Kidney (tissue), 14 donors: ENCODE data around the gene LMX1B. TPM values are rescaled to one million over a fixed set of nuclear protein-coding genes. Genes with fewer than 3 reads are reported as not detected.

ENCODE experiments used
- DNase-seq, 5 donors: peaks; one replicate each; pipeline ENCODE4 v3.0.0-alpha.2; 2013 to 2020
- FAIRE-seq: peaks from 2 replicates; lab custom pipeline; 2012; peaks lifted over from hg19 to GRCh38; lab: Jason Lieb, UNC
- H3K27ac ChIP-seq, 2 donors: one replicate each; pipeline ENCODE4 v1.7.0; 2013; ENCODE audit warnings: low read depth in 2 of 2, low read length in 2 of 2, inconsistent platforms in 1 of 2
- H3K27me3 ChIP-seq: one replicate; pipeline ENCODE4 v1.7.1; 2013; ENCODE audit warnings: low read length, inconsistent platforms; ENCODE audit not compliant: control insufficient read depth, insufficient read depth
- H3K36me3 ChIP-seq, 3 donors: one replicate each; pipeline versions ENCODE4 v1.7.0 to v1.7.1; 2013; ENCODE audit warnings: low read length in 3 of 3, control low read depth in 1 of 3, inconsistent platforms in 1 of 3; ENCODE audit not compliant: insufficient read depth in 3 of 3, control insufficient read depth in 2 of 3
- H3K4me1 ChIP-seq, 3 donors: one replicate each; pipeline versions ENCODE4 v1.7.0 to v1.7.1; 2013; ENCODE audit warnings: low read length in 3 of 3, inconsistent platforms in 1 of 3, low read depth in 1 of 3; ENCODE audit not compliant: control insufficient read depth in 2 of 3, insufficient read depth in 2 of 3
- H3K4me3 ChIP-seq, 3 donors: one replicate each; pipeline versions ENCODE4 v1.7.0 to v1.8.1; 2013; ENCODE audit warnings: low read length in 3 of 3, control low read depth in 1 of 3, inconsistent platforms in 1 of 3
- H3K9ac ChIP-seq, 3 donors: one replicate each; pipeline versions ENCODE4 v1.7.0 to v1.7.1; 2013; ENCODE audit warnings: low read length in 3 of 3, control low read depth in 1 of 3, inconsistent platforms in 1 of 3
- H3K9me3 ChIP-seq, 3 donors: one replicate each; pipeline versions ENCODE4 v1.7.0 to v1.7.1; 2013; ENCODE audit warnings: low read length in 3 of 3, control low read depth in 1 of 3, inconsistent platforms in 1 of 3; ENCODE audit not compliant: control insufficient read depth in 2 of 3, insufficient read depth in 1 of 3
- intact Hi-C: fragments of 100-400 bp; cut with DNase I; formaldehyde crosslinking; loops from one replicate; pipeline ENCODE4 v1.11.1; 2022
- polyA plus RNA-seq: library from polyadenylated mRNA; stranded (reverse); fragments of 350-450 nt; fragmentation: Illumina TruSeq; extraction: RNeasy Lipid Tissue Mini Kit (QIAGEN cat#74804); gene quantifications from one replicate; pipeline ENCODE4 v1.2.3, GENCODE V29; 2014; ENCODE audit warnings: low read depth, low replicate concordance; ENCODE audit not compliant: insufficient read depth
- total RNA-seq: library from RNA; stranded (reverse); fragmentation: NEBNext Ultra II Directional; extraction: Animal tissue kit (Norgen Biotek cat#: 25700); gene quantifications from one replicate; pipeline ENCODE4 v1.2.1, GENCODE V29; 2021
- TF ChIP-seq, protein P1 (sequence below): IDR thresholded peaks from 3 replicates; pipeline ENCODE4 v1.5.1; 2012; ENCODE audit warnings: mild to moderate bottlenecking, moderate library complexity, borderline replicate concordance; ENCODE audit not compliant: insufficient read depth; ENCODE audit errors: extremely low read depth
- donor health status: control.
- donor health status: control.
- donor health status: control.
- donor health status: control.
- donor health status: control.
- donor health status: DM: yes; HTN: yes; CAD: no.
- donor health status: Normal renal cell carcinoma (clear cell type).

LMX1B gene
- total and polyA plus RNA-seq, 2 donors from 2014 or later = 0.57 to 2.6 TPM

DNA sequence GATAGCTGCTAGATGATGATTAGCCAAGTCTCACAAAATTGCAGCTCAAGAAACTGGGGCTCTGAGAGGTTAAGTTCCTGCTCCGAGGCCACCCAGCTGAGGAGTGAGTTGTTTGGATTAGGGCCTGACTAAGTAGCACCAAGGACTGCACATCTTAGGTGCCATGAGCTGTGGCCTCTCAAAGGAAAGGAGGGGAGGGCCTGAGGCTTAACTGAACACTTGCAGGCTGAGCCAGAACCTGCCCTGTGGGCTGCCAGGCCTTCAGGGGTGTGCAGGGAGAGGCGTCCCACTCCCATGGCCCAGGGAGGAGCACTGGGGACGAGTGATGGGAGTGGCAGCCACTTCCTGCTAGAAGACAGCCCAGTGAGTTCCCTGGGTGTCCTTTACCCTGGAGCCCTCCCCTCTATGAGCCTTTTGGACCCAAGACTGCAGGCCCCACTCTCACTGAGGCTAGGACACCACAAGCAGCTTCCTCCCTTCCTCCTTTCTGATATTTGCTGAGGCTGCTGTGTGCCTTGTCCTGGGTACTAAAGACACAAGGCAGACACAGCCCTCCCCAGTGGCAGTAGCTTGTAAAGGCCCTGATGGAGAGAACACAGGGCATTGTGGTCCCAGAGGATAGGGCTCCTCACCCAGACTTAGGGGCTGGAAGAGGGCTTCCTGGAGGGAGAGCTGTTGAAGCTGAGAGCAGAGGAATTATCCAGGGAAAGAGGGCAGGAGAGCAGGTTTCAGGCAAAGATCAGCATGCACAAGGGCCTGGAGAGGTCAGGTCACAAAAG is 22.1 kb downstream of the LMX1B start:
- H3K4me3 ChIP-seq = no peak overlapping the region
- no peak for DNase-seq
- H3K9ac ChIP-seq = no peak overlapping the region
- no peaks in the 10 kb centered on the region for H3K36me3 ChIP-seq
- TF ChIP-seq, protein P1, sequence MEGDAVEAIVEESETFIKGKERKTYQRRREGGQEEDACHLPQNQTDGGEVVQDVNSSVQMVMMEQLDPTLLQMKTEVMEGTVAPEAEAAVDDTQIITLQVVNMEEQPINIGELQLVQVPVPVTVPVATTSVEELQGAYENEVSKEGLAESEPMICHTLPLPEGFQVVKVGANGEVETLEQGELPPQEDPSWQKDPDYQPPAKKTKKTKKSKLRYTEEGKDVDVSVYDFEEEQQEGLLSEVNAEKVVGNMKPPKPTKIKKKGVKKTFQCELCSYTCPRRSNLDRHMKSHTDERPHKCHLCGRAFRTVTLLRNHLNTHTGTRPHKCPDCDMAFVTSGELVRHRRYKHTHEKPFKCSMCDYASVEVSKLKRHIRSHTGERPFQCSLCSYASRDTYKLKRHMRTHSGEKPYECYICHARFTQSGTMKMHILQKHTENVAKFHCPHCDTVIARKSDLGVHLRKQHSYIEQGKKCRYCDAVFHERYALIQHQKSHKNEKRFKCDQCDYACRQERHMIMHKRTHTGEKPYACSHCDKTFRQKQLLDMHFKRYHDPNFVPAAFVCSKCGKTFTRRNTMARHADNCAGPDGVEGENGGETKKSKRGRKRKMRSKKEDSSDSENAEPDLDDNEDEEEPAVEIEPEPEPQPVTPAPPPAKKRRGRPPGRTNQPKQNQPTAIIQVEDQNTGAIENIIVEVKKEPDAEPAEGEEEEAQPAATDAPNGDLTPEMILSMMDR = no peak
- no peak overlapping the region for H3K27ac ChIP-seq
- intact Hi-C loops = no loop called here
- no peaks in the 10 kb centered on the region for H3K9me3 ChIP-seq
- H3K4me1 ChIP-seq = no peaks in the 10 kb centered on the region
- H3K27me3 ChIP-seq = no peaks in the 10 kb centered on the region
- FAIRE-seq = no peak

DNA sequence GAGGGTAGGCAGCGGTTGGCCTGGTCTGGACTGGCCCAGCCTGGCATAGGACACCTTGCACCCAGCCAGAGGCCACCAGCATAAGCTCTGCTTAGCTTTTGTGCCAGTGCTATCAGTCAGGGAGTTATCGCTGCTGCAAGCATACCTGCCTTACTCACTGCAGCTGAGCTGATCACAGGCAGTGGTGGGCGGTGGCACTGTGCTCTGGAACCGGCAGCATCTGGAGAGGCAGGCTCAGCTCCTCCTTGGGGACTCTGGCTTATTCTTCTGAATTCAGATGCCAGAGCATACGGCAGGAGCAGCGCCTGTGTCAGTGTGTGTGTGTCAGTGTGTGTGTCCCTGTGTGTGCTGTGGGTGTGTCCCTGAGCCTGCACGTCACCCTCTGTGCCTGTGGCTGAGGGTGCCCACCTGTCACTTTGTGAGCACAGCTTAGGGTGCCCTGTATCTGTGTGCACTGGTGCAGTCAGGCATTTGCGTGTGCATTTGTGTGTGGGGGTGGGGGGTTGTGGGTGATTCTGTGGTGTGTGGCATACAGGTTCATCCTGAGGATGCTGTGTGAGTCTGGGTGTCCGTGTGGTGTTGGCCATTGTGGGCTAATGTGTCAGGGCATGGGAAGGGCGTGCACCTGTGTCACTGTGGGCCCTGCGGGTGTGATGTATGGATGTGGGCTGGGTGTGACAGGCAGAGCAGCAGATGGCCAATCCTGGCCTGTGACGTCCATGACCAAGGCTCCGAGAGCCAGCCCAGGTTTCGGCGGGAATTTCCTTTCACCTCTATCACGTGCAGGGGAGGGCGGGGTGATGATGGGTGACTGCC is 23.5 kb downstream of the LMX1B start:
- H3K9me3 ChIP-seq = no peaks in the 10 kb centered on the region
- no peaks in the 10 kb centered on the region for H3K36me3 ChIP-seq
- H3K27me3 ChIP-seq = no peaks in the 10 kb centered on the region
- no peak overlapping the region for H3K4me3 ChIP-seq
- no peak overlapping the region for H3K27ac ChIP-seq
- no peaks in the 10 kb centered on the region for H3K4me1 ChIP-seq
- no peak overlapping the region for H3K9ac ChIP-seq
- intact Hi-C loops = no loop called here
- FAIRE-seq (no peak), DNase-seq (no peak)
- TF ChIP-seq, protein P1 = no peak

DNA sequence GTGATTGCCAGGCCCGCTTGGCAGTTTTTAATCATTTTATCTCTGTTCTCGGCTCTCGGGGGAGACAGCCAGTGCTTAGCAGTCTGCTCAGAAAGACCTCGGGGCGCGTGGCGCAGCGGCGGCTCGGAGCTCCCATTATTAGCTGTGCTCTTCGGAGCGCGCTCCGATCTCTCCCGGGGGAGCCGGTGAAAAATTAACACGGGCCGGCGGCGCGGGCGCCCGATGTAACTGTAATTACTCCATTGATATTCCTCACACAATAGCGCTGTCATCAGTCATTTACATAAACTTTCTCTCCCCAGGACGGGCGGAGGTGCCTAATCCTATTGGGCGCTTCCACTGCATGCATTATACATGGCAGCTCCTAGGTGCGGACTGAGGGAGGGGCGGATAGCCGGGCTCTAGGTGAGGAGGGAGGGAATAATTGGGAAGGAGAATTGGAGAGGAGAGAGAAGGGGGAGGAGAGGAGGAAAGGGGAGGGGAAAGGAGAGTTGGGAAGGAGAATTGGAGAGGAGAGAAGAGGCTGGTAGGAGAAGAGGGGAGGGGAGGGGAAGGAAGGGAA is 24.9 kb downstream of the LMX1B start:
- TF ChIP-seq, protein P1 = no peak
- no peaks in the 10 kb centered on the region for H3K36me3 ChIP-seq
- H3K9ac ChIP-seq = no peak overlapping the region
- H3K4me1 ChIP-seq = no peaks in the 10 kb centered on the region
- H3K27me3 ChIP-seq = no peaks in the 10 kb centered on the region
- DNase-seq = no peak
- H3K27ac ChIP-seq = no peak overlapping the region
- intact Hi-C loops = no loop called here
- H3K4me3 ChIP-seq = no peak overlapping the region
- no peaks in the 10 kb centered on the region for H3K9me3 ChIP-seq
- no peak for FAIRE-seq
